GM18868 (cell line): ENCODE measurements around the gene EPM2A.
"Not testable (repeated sequence)": the region's sequence is repeated elsewhere in the genome, so short reads cannot be mapped to it uniquely, and the experiment has no call there.

ENCODE experiments used
- ATAC-seq: cut with Tn5 transposase; IDR thresholded peaks from one replicate; pipeline ENCODE4 v1.9.1; 2021; ENCODE audit warnings: mild to moderate bottlenecking, moderate library complexity; ENCODE audit not compliant: unreplicated experiment

Gene EPM2A

GRCh38 chr6:145731447-145731846 lies 3.9 kb downstream of the EPM2A start:
- no peak for ATAC-seq

GRCh38 chr6:145729887-145730286 lies 5.4 kb downstream of the EPM2A start:
- no peak for ATAC-seq

- ATAC-seq: no peak
These were observed 6.6 kb downstream of the EPM2A start for GRCh38 chr6:145728444-145729385.

- ATAC-seq: no peak
These were observed 7.4 kb downstream of the EPM2A start for GRCh38 chr6:145727817-145728388.

- no peak for ATAC-seq
These were observed 9.8 kb downstream of the EPM2A start for GRCh38 chr6:145725570-145725969.

- ATAC-seq: no peak
These were observed 11.7 kb downstream of the EPM2A start for GRCh38 chr6:145723646-145724045.

GRCh38 chr6:145722190-145722589 lies 13.1 kb downstream of the EPM2A start:
- no peak for ATAC-seq

GRCh38 chr6:145721144-145721543 lies 14.2 kb downstream of the EPM2A start:
- ATAC-seq: no peak

GRCh38 chr6:145715426-145715825 lies 19.9 kb downstream of the EPM2A start:
- ATAC-seq: no peak

- ATAC-seq: no peak
These were observed 20.6 kb downstream of the EPM2A start for GRCh38 chr6:145714731-145715130.

- no peak for ATAC-seq
These were observed 21.5 kb downstream of the EPM2A start for GRCh38 chr6:145713773-145714172.

- no peak for ATAC-seq
These were observed 23.9 kb downstream of the EPM2A start for GRCh38 chr6:145711372-145711771.

GRCh38 chr6:145707397-145707796 lies 27.9 kb downstream of the EPM2A start:
- no peak for ATAC-seq

GRCh38 chr6:145705561-145705960 lies 29.8 kb downstream of the EPM2A start:
- no peak for ATAC-seq

- no peak for ATAC-seq
These were observed 31.1 kb downstream of the EPM2A start for GRCh38 chr6:145704143-145704781.

GRCh38 chr6:145699462-145699861 lies 35.9 kb downstream of the EPM2A start:
- no peak for ATAC-seq

- ATAC-seq: not testable (repeated sequence)
These were observed 37.9 kb downstream of the EPM2A start for GRCh38 chr6:145697401-145697800.

GRCh38 chr6:145694083-145694737 lies 41.1 kb downstream of the EPM2A start:
- ATAC-seq: no peak

GRCh38 chr6:145690969-145691368 lies 44.4 kb downstream of the EPM2A start:
- ATAC-seq: no peak

- ATAC-seq: no peak
These were observed 45.8 kb downstream of the EPM2A start for GRCh38 chr6:145689529-145689928.

GRCh38 chr6:145688493-145688905 lies 46.8 kb downstream of the EPM2A start:
- no peak for ATAC-seq
